SKM-1 treated with dmso at 0.1 percent for 144 hours (cell line): ENCODE measurements around the gene FIBCD1.
A peak's percentile ranks its signal among the peaks of the same experiment; 100 is the strongest.
"Not testable (repeated sequence)": the region's sequence is repeated elsewhere in the genome, so short reads cannot be mapped to it uniquely, and the experiment has no call there.

Experiments
- DNase-seq: peaks from one replicate; lab custom pipeline; 2025; ENCODE audit not compliant: unreplicated experiment; lab: John Stamatoyannopoulos, UW

Gene FIBCD1

GRCh38 chr9:130910670-130911069 is 28.4 kb downstream of the FIBCD1 start:
- DNase-seq = not testable (repeated sequence)

GRCh38 chr9:130910041-130910440 is 29.0 kb downstream of the FIBCD1 start:
- not testable (repeated sequence) for DNase-seq

- DNase-seq = no peak
Measured at GRCh38 chr9:130908878-130909355, 30.1 kb downstream of the FIBCD1 start.

DNA sequence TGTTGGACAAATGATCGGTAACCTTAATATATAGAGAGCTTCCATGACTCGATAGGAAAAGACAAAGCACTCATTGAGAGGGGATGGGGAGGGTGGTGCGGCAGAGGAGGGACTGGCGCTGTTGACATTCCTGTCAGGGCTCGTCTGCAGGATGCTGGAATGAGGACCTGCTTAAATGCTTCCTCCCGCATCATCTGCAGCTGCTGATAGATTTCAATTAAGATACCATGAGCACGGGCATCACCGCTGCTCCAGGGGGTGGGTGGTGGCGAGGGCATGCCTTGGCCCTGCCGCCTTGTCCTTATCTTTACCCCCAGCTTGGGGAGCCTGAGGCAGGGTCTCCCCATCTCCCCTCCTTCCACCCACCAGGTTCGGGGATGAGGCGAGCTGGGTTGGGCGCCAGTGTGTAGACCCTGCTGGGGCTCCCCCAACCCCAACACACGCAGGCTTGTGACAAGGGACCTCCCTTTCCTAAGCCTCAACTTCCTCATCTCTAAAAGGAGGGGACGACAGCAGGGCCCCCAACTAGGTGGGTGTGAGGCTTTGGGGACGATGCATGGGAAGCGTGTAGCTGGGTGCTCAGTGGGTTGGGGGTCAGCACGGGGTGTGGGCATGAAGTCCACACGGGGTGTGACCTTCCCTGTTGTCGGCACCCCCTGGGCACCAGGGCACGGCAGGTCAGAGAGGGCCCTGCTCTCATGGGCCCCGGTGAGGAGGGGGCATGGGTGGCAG is 30.7 kb downstream of the FIBCD1 start:
- DNase-seq = no peak

DNA sequence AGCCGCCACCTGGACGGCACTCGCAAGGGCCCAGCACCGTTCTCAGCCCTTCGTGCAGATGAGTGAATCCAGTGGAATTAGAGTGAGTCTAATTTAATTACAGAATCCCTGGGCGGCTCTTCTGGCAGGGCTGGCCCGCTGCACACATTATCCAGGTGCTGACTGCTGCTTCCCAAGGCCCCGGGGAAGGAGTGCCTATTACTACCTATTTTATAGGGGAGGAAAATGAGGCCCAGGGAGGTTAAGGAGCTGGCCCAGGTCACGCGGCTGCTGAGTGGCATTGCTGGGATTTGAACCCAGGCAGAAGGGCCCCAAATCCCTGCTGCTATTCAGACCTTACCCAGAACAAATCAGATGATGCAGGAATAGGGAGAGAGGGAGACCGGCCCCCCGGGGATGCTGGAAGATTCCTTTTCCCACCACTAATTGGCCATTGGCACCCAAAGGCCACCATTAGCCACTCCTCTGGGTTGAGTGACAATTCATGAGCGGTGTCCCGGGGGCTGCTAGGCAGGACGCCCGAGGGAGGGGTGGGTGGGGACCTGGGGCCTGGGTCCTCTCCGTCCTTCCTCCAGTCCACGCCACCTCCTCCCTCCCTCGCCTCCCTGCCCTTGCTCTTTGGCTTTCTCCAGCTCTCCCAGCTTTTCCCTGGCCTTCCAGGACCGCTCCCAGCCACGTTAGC is 32.2 kb downstream of the FIBCD1 start:
- DNase-seq = no peak

DNA sequence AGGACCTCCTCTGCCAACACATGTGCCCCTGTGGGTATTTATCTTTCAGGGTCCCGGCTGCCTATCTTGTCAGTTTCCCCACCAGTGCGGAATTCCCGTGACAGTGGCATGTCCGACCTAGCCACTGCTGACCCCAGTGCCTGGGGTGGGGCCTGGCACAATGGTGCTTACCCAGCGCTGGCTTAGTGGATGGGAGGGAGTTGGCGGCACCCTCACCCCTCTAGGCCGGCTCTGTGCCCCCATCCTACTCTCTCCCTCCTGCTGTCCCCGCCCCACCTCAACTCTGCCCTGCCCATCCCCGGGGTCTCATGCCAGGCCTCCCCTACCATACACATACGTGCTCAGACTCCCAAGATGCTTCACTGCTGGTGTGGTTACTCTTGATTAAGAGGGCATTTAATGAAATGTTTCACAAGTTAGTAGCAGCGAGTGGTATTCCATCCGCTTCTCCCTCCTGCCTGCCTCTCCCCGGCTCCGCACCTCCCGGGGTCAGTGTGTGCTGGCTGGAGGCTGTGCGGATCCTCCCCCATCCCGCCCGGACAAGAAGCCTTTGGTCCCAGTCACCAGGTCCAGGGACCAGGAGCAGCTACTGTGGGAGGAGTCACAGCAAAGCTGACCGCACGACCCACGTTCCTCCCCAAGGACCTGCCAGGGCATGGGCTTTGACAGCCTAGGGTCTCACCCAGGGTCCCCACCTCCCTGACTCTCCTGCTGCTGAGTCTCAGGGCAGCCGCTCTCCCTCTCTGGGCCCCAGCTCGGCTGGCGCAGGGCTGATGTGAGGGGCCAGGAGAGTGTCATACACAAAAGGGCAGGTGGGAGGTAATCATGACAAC is 32.9 kb downstream of the FIBCD1 start:
- DNase-seq = no peak

DNA sequence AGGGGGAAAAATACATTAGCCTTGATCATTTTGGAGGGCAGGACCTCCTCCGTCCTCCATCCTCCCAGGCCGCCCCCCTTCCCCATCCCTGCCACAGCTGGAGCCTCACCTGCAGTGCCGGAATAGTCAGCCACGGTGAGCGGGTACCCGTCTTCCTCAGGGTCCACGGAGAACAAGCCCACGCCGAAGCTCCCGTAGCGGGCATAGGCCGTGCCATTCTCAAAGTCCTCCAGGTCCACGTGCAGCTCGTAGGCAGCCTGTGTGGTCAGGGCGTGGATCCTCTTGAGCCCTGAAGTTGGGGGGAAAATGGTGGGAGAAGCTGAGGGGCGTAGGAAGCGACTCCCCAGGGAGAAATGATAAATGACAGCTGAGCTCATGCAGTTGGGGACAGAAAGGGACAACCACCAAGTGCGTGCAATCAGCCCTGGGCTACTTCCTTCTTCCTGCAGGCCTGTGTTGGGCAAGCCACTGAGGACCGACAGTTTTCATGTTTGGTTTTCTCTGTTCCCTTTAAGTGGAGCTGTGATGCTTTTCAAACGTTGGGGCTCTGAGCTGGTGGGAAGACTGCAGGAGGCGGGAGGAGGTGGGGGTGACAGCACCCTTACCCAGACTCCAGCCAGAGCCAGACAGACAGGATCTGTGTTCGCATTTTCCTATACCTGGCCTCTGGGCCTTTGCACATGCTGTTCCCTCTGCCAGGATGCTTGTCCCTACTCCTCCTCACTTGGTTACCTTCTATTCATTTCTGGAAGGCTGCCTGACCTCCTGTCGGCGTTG is 33.7 kb downstream of the FIBCD1 start:
- peak; percentile 60 for DNase-seq

GRCh38 chr9:130904070-130905044 is 34.7 kb downstream of the FIBCD1 start:
- DNase-seq = no peak

GRCh38 chr9:130903194-130904069 is 35.6 kb downstream of the FIBCD1 start:
- DNase-seq = no peak

- DNase-seq = no peak
Measured at GRCh38 chr9:130902204-130903185, 36.6 kb downstream of the FIBCD1 start.

DNA sequence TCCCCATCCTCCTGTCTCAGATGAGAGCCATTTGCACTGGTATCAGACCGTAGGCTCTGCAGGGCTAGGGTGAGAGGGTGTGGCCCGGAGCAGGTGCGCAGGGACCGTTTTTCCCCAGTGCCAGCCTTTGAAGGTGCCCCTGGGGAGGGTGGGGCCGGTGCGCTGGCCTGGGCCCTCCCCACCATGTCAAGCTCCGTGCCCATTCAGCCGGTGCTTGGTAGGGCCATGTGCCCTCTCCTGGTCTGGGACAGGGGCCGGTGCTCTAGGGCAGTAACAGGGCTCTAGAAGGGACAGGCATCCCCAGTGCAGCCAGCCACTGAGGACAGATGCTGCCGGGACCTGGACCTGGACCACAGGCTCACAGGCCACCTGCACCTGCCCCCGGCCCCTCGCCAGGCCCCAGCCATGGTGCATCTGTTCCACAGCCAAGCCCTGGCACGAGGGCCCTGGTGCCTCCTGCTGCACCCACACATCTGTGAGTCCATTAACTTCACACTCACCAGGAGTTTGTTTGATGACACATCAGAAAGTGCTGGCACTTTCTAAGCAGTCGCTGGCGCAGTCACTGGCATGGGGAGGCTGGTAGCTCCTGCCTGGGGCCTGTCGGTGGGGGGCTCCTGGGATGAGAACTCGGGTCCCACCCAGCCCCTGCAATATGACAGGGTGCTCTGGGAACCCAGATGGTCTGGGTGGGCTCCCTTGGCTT is 37.4 kb downstream of the FIBCD1 start:
- no peak for DNase-seq

DNA sequence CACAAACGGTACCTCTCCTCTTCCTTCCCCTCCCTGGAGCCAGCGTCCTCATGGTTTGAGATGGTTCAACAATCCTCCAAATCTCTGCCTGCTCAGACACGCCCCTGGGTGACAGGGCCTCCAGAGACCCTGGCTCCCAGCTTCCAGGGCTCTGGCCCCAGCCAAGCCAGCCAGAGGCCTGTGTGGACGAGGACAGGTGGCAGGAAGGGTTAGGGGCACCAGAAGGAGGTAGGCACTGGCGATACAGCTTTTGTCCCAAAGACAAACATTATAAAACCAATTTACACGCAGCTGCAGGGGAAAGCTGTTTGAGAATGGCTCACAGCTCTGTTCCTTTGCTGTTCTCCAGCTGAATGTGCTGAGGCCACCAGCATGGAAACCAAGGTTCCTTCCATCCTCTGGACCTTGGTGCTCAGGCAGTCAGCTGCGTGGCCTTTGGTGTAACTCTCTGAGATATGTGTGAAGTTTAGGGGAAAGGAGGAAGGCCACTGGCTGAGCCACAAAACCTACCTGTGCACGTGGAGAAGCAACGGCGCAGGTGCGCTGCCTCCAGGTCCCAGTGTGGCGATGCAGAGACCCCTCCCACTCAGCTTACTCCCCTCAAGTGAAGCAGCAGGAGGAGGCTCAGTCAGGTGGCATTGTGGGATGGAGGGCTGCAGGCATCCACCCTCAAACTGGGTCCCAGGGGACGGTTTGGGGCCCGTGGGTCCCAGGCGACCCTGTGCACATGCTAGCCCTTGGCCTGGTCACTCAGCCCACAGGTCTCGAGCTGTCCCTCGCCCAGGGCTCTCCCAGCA is 38.1 kb downstream of the FIBCD1 start:
- DNase-seq = no peak

DNA sequence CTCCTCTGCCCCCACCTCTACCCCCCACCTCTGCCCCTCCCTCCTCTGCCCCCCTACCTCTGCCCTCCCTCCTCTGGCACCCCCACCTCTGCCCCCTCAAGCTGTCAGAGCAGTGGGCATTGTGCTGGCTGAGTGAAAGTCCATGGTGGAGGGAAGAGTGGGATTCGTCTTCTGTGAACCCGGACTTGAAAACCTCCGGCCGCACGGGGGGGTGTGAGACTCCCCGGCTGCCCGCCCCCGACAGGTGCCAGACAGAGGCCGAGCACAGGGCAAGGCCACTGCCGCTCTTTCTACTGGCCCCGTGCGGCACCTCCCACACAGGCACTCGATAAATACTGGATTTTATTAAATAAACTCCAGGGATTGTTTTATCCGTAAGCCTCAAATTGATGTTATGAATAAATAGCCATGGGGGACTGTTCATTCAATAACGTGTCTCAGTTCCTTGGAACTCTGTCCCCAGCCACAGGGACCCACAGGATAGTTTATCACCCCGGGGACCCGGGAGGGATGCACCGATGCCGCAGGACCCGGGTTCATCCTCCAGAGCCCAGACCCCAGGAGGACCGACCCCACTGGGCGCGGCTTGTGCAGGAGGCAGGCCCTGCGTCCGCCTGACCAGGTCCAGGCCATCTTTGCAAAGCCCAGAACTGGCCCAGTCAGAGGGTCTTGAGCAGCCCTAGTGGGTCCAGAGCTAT is 39.8 kb downstream of the FIBCD1 start:
- DNase-seq = no peak

DNA sequence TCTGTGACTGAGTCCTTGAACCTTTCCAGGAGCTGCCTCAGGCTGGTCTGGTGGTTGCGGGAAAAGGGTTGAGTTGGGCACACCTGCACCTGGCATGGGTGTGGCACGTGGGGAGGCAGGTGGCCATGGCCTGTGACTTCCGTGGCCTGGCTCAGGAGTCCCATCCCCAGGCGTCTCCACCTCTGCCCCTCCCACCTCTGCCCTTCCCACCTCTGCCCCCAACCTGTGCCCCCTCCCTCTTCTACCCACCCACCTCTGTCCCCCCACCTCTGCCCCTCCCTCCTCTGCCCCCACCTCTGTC is 40.5 kb downstream of the FIBCD1 start:
- no peak for DNase-seq

- no peak for DNase-seq
Measured at GRCh38 chr9:130897848-130898551, 41.0 kb downstream of the FIBCD1 start.
